Neural cell (in vitro differentiated cells): Measurements from ENCODE around the gene TRIM47. TPM values are rescaled to one million over a fixed set of nuclear protein-coding genes. Genes with fewer than 3 reads are reported as not detected.

Experiments
- H2AFZ ChIP-seq: fragments of 200-600, 300-800 bp; sonication (generic), shearing (Covaris generic); 2 replicates; pipeline ENCODE4 v1.6.0; 2014; ENCODE audit warnings: low read depth, mild to moderate bottlenecking, antibody characterized with exemption, low read length, moderate library complexity
- H3F3A ChIP-seq: fragments of 200-600 bp; shearing (Covaris generic); 2 replicates; pipeline ENCODE4 v1.6.1; 2016; ENCODE audit warnings: mild to moderate bottlenecking, moderate library complexity, mixed read lengths, antibody characterized with exemption, low read length; ENCODE audit not compliant: insufficient read depth, poor library complexity, severe bottlenecking
- H3K27ac ChIP-seq: fragments of 200-600, 300-800 bp; sonication (generic), shearing (Covaris generic); 2 replicates; pipeline ENCODE4 v1.5.1; 2014; ENCODE audit warnings: mild to moderate bottlenecking, low read length, moderate library complexity
- H3K27me3 ChIP-seq: fragments of 300-800, 200-600 bp; sonication (generic), shearing (Covaris generic); 2 replicates; pipeline ENCODE4 v1.6.0; 2014; ENCODE audit warnings: mild to moderate bottlenecking, low read depth, low read length, moderate library complexity; ENCODE audit not compliant: insufficient read depth
- H3K36me3 ChIP-seq: fragments of 300-800, 200-600 bp; sonication (generic), shearing (Covaris generic); 2 replicates; pipeline ENCODE4 v1.5.1; 2014; ENCODE audit warnings: mild to moderate bottlenecking, antibody characterized with exemption, low read length, moderate library complexity; ENCODE audit not compliant: insufficient read depth
- H3K4me2 ChIP-seq: fragments of 300-800, 200-600 bp; sonication (generic), shearing (Covaris generic); 2 replicates; pipeline ENCODE4 v1.6.0; 2014; ENCODE audit warnings: mild to moderate bottlenecking, low read length
- H3K4me3 ChIP-seq: fragments of 300-800, 200-600 bp; sonication (generic), shearing (Covaris generic); 2 replicates; pipeline ENCODE4 v1.5.1; 2014; ENCODE audit warnings: mild to moderate bottlenecking, low read length, moderate library complexity
- H3K79me2 ChIP-seq: fragments of 200-600 bp; shearing (Covaris generic); replicated peaks from 2 replicates; pipeline ENCODE4 v1.6.0; 2014; ENCODE audit warnings: mild to moderate bottlenecking, low read length, moderate library complexity; ENCODE audit not compliant: insufficient read depth
- H3K9ac ChIP-seq: fragments of 300-800, 200-600 bp; sonication (generic), shearing (Covaris generic); 2 replicates; pipeline ENCODE4 v1.6.1; 2016; ENCODE audit warnings: mild to moderate bottlenecking, low read length, mixed read lengths
- H3K9me2 ChIP-seq: fragments of 200-600 bp; shearing (Covaris generic); 2 replicates; pipeline ENCODE4 v1.6.1; 2016; ENCODE audit warnings: mild to moderate bottlenecking, low read length, mixed read lengths; ENCODE audit not compliant: insufficient read depth
- H3K9me3 ChIP-seq: fragments of 200-600, 300-800 bp; sonication (generic), shearing (Covaris generic); 2 replicates; pipeline ENCODE4 v1.6.1; 2016; ENCODE audit warnings: mild to moderate bottlenecking, mixed run types, low read length, moderate library complexity, mixed read lengths
- H4K20me1 ChIP-seq: fragments of 200-600 bp; shearing (Covaris generic); 2 replicates; pipeline ENCODE4 v1.6.1; 2016; ENCODE audit warnings: mild to moderate bottlenecking, mixed run types; ENCODE audit not compliant: insufficient read depth
- EP300 ChIP-seq: fragments of 450-650 bp; conservative IDR thresholded peaks from 2 replicates; pipeline ENCODE4 v1.6.1; 2014; ENCODE audit warnings: antibody characterized with exemption, mild to moderate bottlenecking, moderate library complexity; ENCODE audit not compliant: poor library complexity, severe bottlenecking
- EZH2 ChIP-seq: fragments of 200-600, 300-800 bp; shearing (Covaris generic), sonication (generic); IDR thresholded peaks from 2 replicates; pipeline ENCODE4 v1.6.1; 2014; ENCODE audit warnings: antibody characterized with exemption, low read length, borderline replicate concordance, mild to moderate bottlenecking; ENCODE audit not compliant: insufficient read depth, poor library complexity, severe bottlenecking
- MXI1 ChIP-seq: fragments of 450-650 bp; conservative IDR thresholded peaks from 2 replicates; pipeline ENCODE4 v1.6.1; 2014; ENCODE audit warnings: antibody characterized with exemption, mild to moderate bottlenecking; ENCODE audit not compliant: poor library complexity, severe bottlenecking
- POLR2AphosphoS5 ChIP-seq: IDR thresholded peaks from 2 replicates; pipeline ENCODE4 v1.6.1; 2012
- RAD21 ChIP-seq: fragments of 450-650 bp; conservative IDR thresholded peaks from 2 replicates; pipeline ENCODE4 v1.6.1; 2014; ENCODE audit warnings: antibody characterized with exemption, mild to moderate bottlenecking, moderate library complexity
- SMC3 ChIP-seq: fragments of 450-650 bp; conservative IDR thresholded peaks from 2 replicates; pipeline ENCODE4 v1.6.1; 2014; ENCODE audit warnings: antibody characterized with exemption, mild to moderate bottlenecking, moderate library complexity; ENCODE audit not compliant: poor library complexity
- TAF1 ChIP-seq: IDR thresholded peaks from 2 replicates; pipeline ENCODE4 v1.6.1; 2012; ENCODE audit warnings: low read depth
- polyA plus RNA-seq: library from polyadenylated mRNA; depleted of rRNA; stranded (reverse); fragments of >200 nt; gene quantifications from 2 replicates; pipeline ENCODE4 v1.2.3, GENCODE V29; 2014
- TF ChIP-seq, protein P1 (sequence below): IDR thresholded peaks from 2 replicates; pipeline ENCODE4 v1.6.1; 2012; ENCODE audit warnings: borderline replicate concordance
- TF ChIP-seq, protein P2 (sequence below): fragments of 450-650 bp; IDR thresholded peaks from 2 replicates; pipeline ENCODE4 v1.5.1; 2014; ENCODE audit warnings: antibody characterized with exemption, mild to moderate bottlenecking, moderate library complexity; ENCODE audit not compliant: poor library complexity, severe bottlenecking

Gene TRIM47
- polyA plus RNA-seq, 1 donor from 2014 or later, result 0.67 TPM

DNA sequence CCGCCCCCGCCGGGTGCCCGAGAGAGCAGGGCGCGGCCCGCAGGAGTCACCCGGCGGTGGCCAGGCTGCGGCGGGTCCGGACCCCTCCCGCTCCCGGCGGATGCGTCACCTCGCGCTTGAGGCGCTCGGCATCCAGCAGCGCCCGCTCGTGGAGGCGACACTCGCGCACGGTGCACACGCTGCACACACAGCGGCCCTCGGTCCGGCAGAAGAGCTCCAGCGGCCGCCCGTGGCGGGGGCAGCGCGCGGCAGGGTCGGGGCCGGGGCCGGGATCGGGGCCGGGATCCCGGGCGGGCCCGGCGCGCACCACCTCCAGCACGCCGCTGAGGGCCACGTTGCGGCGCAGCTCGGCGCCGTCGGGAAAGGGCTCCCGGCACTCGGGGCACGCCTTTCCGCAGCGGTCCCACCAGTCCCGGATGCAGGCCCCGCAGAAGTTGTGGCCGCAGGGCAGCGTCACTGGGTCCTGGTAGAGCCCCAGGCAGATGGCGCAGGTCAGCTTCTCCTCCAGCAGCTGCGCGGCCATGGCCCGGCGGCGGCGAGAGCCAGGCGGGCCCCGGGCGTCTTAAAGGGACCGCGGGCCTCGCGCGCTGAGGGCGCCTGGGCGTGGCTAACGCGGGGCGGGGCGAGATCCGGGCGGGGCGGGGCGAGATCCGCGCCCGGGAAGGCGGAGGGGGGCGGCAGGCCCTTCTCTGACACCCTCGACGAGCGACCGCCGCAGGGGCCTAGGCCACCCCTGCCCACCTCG, 18.2 kb upstream of the TRIM47 start, which contains the start of gene TRIM65:
TRIM65 (minus strand) TSS at position 537 of the 745 bp plus-strand sequence; CDS start at position 523, 14 bp downstream.
- Histone ChIP-seq H3F3A (no peaks in the 10 kb centered on the region), H4K20me1 (no peaks in the 10 kb centered on the region), H3K9me2 (no peaks in the 10 kb centered on the region), H3K9ac (no peak within 1 kb of the TSS), H3K9me3 (no peaks in the 10 kb centered on the region), H3K36me3 (no peaks in the 10 kb centered on the region), H3K4me2 (no peak within 1 kb of the TSS), H3K27me3 (no peaks in the 10 kb centered on the region), H3K27ac (no peak within 1 kb of the TSS), H3K4me3 (peak within 1 kb of the TSS; percentile 47), H2AFZ (no peak within 1 kb of the TSS), H3K79me2 (no peaks in the 10 kb centered on the region)
- TF ChIP-seq POLR2AphosphoS5 (no peak), MXI1 (peak; percentile 35), SMC3 (no peak), TAF1 (no peak), EZH2 (no peak), RAD21 (no peak), EP300 (no peak)
- TF ChIP-seq, protein P1, sequence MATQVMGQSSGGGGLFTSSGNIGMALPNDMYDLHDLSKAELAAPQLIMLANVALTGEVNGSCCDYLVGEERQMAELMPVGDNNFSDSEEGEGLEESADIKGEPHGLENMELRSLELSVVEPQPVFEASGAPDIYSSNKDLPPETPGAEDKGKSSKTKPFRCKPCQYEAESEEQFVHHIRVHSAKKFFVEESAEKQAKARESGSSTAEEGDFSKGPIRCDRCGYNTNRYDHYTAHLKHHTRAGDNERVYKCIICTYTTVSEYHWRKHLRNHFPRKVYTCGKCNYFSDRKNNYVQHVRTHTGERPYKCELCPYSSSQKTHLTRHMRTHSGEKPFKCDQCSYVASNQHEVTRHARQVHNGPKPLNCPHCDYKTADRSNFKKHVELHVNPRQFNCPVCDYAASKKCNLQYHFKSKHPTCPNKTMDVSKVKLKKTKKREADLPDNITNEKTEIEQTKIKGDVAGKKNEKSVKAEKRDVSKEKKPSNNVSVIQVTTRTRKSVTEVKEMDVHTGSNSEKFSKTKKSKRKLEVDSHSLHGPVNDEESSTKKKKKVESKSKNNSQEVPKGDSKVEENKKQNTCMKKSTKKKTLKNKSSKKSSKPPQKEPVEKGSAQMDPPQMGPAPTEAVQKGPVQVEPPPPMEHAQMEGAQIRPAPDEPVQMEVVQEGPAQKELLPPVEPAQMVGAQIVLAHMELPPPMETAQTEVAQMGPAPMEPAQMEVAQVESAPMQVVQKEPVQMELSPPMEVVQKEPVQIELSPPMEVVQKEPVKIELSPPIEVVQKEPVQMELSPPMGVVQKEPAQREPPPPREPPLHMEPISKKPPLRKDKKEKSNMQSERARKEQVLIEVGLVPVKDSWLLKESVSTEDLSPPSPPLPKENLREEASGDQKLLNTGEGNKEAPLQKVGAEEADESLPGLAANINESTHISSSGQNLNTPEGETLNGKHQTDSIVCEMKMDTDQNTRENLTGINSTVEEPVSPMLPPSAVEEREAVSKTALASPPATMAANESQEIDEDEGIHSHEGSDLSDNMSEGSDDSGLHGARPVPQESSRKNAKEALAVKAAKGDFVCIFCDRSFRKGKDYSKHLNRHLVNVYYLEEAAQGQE, result no peak
- TF ChIP-seq, protein P2, sequence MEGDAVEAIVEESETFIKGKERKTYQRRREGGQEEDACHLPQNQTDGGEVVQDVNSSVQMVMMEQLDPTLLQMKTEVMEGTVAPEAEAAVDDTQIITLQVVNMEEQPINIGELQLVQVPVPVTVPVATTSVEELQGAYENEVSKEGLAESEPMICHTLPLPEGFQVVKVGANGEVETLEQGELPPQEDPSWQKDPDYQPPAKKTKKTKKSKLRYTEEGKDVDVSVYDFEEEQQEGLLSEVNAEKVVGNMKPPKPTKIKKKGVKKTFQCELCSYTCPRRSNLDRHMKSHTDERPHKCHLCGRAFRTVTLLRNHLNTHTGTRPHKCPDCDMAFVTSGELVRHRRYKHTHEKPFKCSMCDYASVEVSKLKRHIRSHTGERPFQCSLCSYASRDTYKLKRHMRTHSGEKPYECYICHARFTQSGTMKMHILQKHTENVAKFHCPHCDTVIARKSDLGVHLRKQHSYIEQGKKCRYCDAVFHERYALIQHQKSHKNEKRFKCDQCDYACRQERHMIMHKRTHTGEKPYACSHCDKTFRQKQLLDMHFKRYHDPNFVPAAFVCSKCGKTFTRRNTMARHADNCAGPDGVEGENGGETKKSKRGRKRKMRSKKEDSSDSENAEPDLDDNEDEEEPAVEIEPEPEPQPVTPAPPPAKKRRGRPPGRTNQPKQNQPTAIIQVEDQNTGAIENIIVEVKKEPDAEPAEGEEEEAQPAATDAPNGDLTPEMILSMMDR, result peak; percentile 49

DNA sequence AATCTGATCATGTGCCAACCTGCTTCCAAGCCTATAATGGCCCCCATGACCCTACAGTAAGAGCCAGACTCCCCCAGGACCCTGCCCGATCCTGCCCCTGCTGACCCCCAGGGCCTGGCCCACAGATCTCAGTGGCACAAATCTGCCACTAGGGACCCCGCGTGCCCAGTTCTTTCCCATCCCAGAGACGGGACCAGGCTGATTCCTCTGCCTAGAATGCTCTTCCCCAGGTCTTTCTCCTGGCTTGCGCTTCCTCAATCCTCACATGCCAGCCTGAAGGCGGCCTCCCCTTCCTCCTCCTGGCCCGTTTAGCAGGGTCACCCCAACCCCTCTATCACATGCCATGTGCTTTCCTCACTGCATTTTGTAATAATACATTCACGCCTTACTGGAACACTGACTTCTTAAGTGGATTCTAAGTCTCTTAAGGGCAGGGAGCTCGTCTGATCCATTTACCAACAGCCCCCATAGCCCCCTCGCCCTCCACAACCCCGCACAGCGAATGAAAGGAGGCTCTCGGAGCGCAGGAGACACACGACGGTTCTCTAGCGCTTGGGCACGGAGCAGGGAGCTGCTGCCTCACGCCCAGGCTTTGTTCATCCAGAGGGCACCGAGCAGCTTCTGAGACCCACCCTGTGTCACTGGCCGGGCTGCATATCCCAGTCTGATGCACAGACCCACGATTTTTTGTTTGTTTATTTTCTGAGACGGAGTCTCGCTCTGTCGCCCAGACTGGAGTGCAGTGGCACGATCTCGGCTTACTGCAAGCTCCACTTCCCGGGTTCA, 17.2 kb upstream of the TRIM47 start:
- no peaks in the 10 kb centered on the region for H3K9me3 ChIP-seq
- H3F3A ChIP-seq, result no peaks in the 10 kb centered on the region
- H3K4me2 ChIP-seq, result no peak overlapping the region
- no peaks in the 10 kb centered on the region for H3K36me3 ChIP-seq
- TF ChIP-seq, protein P1, result no peak
- TF ChIP-seq RAD21, result no peak
- TF ChIP-seq EZH2, result no peak
- TF ChIP-seq POLR2AphosphoS5, result no peak
- no peak for TF ChIP-seq MXI1
- TF ChIP-seq TAF1, result no peak
- TF ChIP-seq EP300, result no peak
- TF ChIP-seq SMC3, result no peak
- TF ChIP-seq, protein P2, result no peak
- H3K9me2 ChIP-seq, result no peaks in the 10 kb centered on the region
- no peak overlapping the region for H3K27ac ChIP-seq
- no peak overlapping the region for H3K4me3 ChIP-seq
- H3K27me3 ChIP-seq, result no peaks in the 10 kb centered on the region
- no peaks in the 10 kb centered on the region for H4K20me1 ChIP-seq
- H2AFZ ChIP-seq, result no peak overlapping the region
- no peak overlapping the region for H3K9ac ChIP-seq
- H3K79me2 ChIP-seq, result no peaks in the 10 kb centered on the region
